22Rv1 (cell line): ENCODE results near the gene TNPO3.

Source experiments
- CTCF ChIP-seq: fragments of 450-650 bp; IDR thresholded peaks from 2 replicates; pipeline ENCODE4 v1.5.1; 2017; ENCODE audit warnings: mild to moderate bottlenecking
- ZFX ChIP-seq: fragments of 450-650 bp; IDR thresholded peaks from 2 replicates; pipeline ENCODE4 v1.6.1; 2017; ENCODE audit warnings: antibody characterized with exemption, borderline replicate concordance

- TF ChIP-seq CTCF (no peak), ZFX (no peak)
These were observed 40.3 kb upstream of the TNPO3 start for GRCh38 chr7:129095258-129095657.
